ENCODE results near the gene CRIM1. TPM values are rescaled to one million over a fixed set of nuclear protein-coding genes. Genes with fewer than 3 reads are reported as not detected.

CRIM1 gene
- polyA plus RNA-seq, 3 donors = 9.5 to 50.2 (median 15.9) TPM

- no peak overlapping the region for H3K27ac ChIP-seq (ENCODE audit: low read depth, low read length)
- WGBS, 3 donors = 82 to 89% (median 88%) methylated on average over 13 of the region's 13 CpGs
These were observed 85.6 kb downstream of the CRIM1 start for GRCh38 chr2:36441065-36441625.

- 24 to 54% (median 32%) methylated on average over 6 of the region's 6 CpGs for WGBS, 3 donors
- no peak overlapping the region for H3K27ac ChIP-seq (ENCODE audit: low read depth, low read length)
These were observed 86.2 kb downstream of the CRIM1 start for GRCh38 chr2:36441816-36442215.

GRCh38 chr2:36444216-36444936 is 88.8 kb downstream of the CRIM1 start:
- WGBS, 3 donors = 81 to 89% (median 82%) methylated on average over 7 of the region's 7 CpGs
- H3K27ac ChIP-seq (ENCODE audit: low read depth, low read length) = no peak overlapping the region

GRCh38 chr2:36445185-36445866 is 89.7 kb downstream of the CRIM1 start:
- H3K27ac ChIP-seq (ENCODE audit: low read depth, low read length) = no peak overlapping the region
- 80 to 95% (median 95%) methylated on average over 8 of the region's 8 CpGs for WGBS, 3 donors

- WGBS, 3 donors = 67 to 81% (median 78%) methylated on average over 3 of the region's 3 CpGs
- H3K27ac ChIP-seq (ENCODE audit: low read depth, low read length) = no peak overlapping the region
These were observed 90.7 kb downstream of the CRIM1 start for GRCh38 chr2:36446294-36446693.

- 81 to 93% (median 92%) methylated on average over 7 of the region's 7 CpGs for WGBS, 3 donors
These were observed 93.6 kb downstream of the CRIM1 start for GRCh38 chr2:36449213-36449612.

GRCh38 chr2:36449943-36450392 is 94.4 kb downstream of the CRIM1 start:
- no peak overlapping the region for H3K27ac ChIP-seq (ENCODE audit: low read depth, low read length)
- WGBS, 3 donors = 40 to 78% (median 73%) methylated on average over 6 of the region's 6 CpGs

More at GRCh38 chr2:36449213-36449612, 93.6 kb downstream of the CRIM1 start:
- no peak overlapping the region for H3K27ac ChIP-seq (ENCODE audit: low read depth, low read length)

GRCh38 chr2:36450466-36451196 is 95.1 kb downstream of the CRIM1 start:
- 65 to 69% (median 66%) methylated on average over 5 of the region's 5 CpGs for WGBS, 3 donors
- H3K27ac ChIP-seq (ENCODE audit: low read depth, low read length) = no peak overlapping the region

- 54 to 70% (median 62%) methylated on average over 5 of the region's 5 CpGs for WGBS, 3 donors
- no peak overlapping the region for H3K27ac ChIP-seq (ENCODE audit: low read depth, low read length)
These were observed 95.9 kb downstream of the CRIM1 start for GRCh38 chr2:36451512-36451911.

GRCh38 chr2:36452260-36452659 is 96.7 kb downstream of the CRIM1 start:
- WGBS, 3 donors = 53 to 75% (median 69%) methylated on average over 3 of the region's 3 CpGs

GRCh38 chr2:36453652-36454051 is 98.1 kb downstream of the CRIM1 start:
- 80 to 89% (median 88%) methylated on average over 3 of the region's 3 CpGs for WGBS, 3 donors
- no peak overlapping the region for H3K27ac ChIP-seq (ENCODE audit: low read depth, low read length)

More at GRCh38 chr2:36452260-36452659, 96.7 kb downstream of the CRIM1 start:
- H3K27ac ChIP-seq (ENCODE audit: low read depth, low read length) = no peak overlapping the region

- H3K27ac ChIP-seq (ENCODE audit: low read depth, low read length) = no peak overlapping the region
- 81 to 91% (median 87%) methylated on average over 4 of the region's 4 CpGs for WGBS, 3 donors
These were observed 99.4 kb downstream of the CRIM1 start for GRCh38 chr2:36455011-36455410.

GRCh38 chr2:36455788-36456187 is 100.2 kb downstream of the CRIM1 start:
- WGBS, 3 donors = 58 to 74% (median 69%) methylated on average over 4 of the region's 4 CpGs
- no peak overlapping the region for H3K27ac ChIP-seq (ENCODE audit: low read depth, low read length)

GRCh38 chr2:36456227-36457175 is 100.9 kb downstream of the CRIM1 start:
- WGBS, 3 donors = 42 to 52% (median 47%) methylated on average over 17 of the region's 17 CpGs
- no peak overlapping the region for H3K27ac ChIP-seq (ENCODE audit: low read depth, low read length)

- H3K27ac ChIP-seq (ENCODE audit: low read depth, low read length) = no peak overlapping the region
- WGBS, 3 donors = 93 to 95% (median 94%) methylated on average over 5 of the region's 5 CpGs
These were observed 102.5 kb downstream of the CRIM1 start for GRCh38 chr2:36458106-36458505.

GRCh38 chr2:36459725-36460137 is 104.2 kb downstream of the CRIM1 start:
- H3K27ac ChIP-seq (ENCODE audit: low read depth, low read length) = no peak overlapping the region
- WGBS, 3 donors = 29 to 76% (median 71%) methylated on average over 2 of the region's 2 CpGs

GRCh38 chr2:36461039-36461681 is 105.6 kb downstream of the CRIM1 start:
- WGBS, 3 donors = 29 to 43% (median 38%) methylated on average over 4 of the region's 4 CpGs
- no peak overlapping the region for H3K27ac ChIP-seq (ENCODE audit: low read depth, low read length)
